Osteocyte (in vitro differentiated cells): Measurements from ENCODE around the gene CNGA3. TPM values are rescaled to one million over a fixed set of nuclear protein-coding genes. Genes with fewer than 3 reads are reported as not detected.

Source experiments
- DNase-seq: peaks from one replicate; pipeline ENCODE4 v3.0.0; 2021; ENCODE audit warnings: mixed read lengths; ENCODE audit not compliant: unreplicated experiment; ENCODE audit errors: extremely low spot score
- H3K27ac Mint-ChIP-seq: one replicate; pipeline ENCODE4 v1.8.0; 2021; ENCODE audit warnings: mild to moderate bottlenecking, mixed read lengths; ENCODE audit not compliant: unreplicated experiment
- H3K27me3 Mint-ChIP-seq: one replicate; pipeline ENCODE4 v1.8.0; 2021; ENCODE audit warnings: mixed read lengths; ENCODE audit not compliant: unreplicated experiment
- H3K36me3 Mint-ChIP-seq: one replicate; pipeline ENCODE4 v1.8.0; 2021; ENCODE audit warnings: mixed read lengths; ENCODE audit not compliant: unreplicated experiment
- H3K4me1 Mint-ChIP-seq: one replicate; pipeline ENCODE4 v1.8.0; 2021; ENCODE audit warnings: mixed read lengths; ENCODE audit not compliant: unreplicated experiment
- H3K4me3 Mint-ChIP-seq: one replicate; pipeline ENCODE4 v1.8.0; 2021; ENCODE audit warnings: mild to moderate bottlenecking, moderate library complexity, mixed read lengths; ENCODE audit not compliant: unreplicated experiment
- H3K9me3 Mint-ChIP-seq: one replicate; pipeline ENCODE4 v1.8.0; 2021; ENCODE audit warnings: mixed read lengths; ENCODE audit not compliant: unreplicated experiment
- CTCF ChIP-seq: fragments of 200-600 bp; sonication (generic); IDR thresholded peaks from 2 replicates; pipeline ENCODE4 v1.5.0; 2021; ENCODE audit warnings: antibody characterized with exemption, mild to moderate bottlenecking, moderate library complexity
- total RNA-seq: library from RNA; stranded (reverse); gene quantifications from 2 replicates; pipeline ENCODE4 v1.2.1, GENCODE V29; 2021

CNGA3 gene
- total RNA-seq, 1 donor from 2014 or later, result not detected

DNA sequence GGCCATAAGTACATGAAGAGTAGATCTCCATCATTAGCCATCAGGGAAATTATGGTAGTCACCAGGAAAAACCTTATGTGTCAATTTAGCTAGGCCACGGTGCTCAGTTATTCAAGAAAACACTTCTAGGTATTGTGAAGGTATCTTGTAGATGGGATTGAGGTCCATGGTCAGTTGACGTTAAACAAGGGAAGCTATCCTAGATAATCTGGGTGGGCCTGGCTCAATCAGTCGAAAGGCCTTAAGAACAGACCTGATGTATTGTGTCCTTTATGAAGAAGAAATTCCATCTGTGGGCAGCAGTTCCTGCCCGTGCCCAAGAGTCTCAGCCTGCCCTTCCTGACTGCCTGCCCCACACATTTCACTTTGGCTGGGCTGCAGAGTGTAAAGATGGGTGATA is 16.7 kb upstream of the CNGA3 start:
- H3K4me3 Mint-ChIP-seq, result no peak overlapping the region
- no peaks in the 10 kb centered on the region for H3K27me3 Mint-ChIP-seq
- DNase-seq, result no peak
- H3K27ac Mint-ChIP-seq, result no peak overlapping the region
- no peak for TF ChIP-seq CTCF
- H3K4me1 Mint-ChIP-seq, result peaks cover 11% of the 10 kb centered on the region
- peaks cover 16% of the 10 kb centered on the region for H3K9me3 Mint-ChIP-seq
- no peaks in the 10 kb centered on the region for H3K36me3 Mint-ChIP-seq

GRCh38 chr2:98332989-98333388 is 13.3 kb upstream of the CNGA3 start:
- peaks cover 16% of the 10 kb centered on the region for H3K4me1 Mint-ChIP-seq
- no peaks in the 10 kb centered on the region for H3K36me3 Mint-ChIP-seq
- DNase-seq, result no peak
- no peak for TF ChIP-seq CTCF
- H3K4me3 Mint-ChIP-seq, result no peak overlapping the region
- H3K27ac Mint-ChIP-seq, result no peak overlapping the region
- H3K9me3 Mint-ChIP-seq, result peaks cover 12% of the 10 kb centered on the region
- H3K27me3 Mint-ChIP-seq, result no peaks in the 10 kb centered on the region

- Mint-ChIP-seq H3K9me3 (peaks cover 13% of the 10 kb centered on the region), H3K4me1 (peaks cover 16% of the 10 kb centered on the region), H3K27me3 (no peaks in the 10 kb centered on the region), H3K27ac (peak overlapping the region; percentile 27), H3K36me3 (no peaks in the 10 kb centered on the region), H3K4me3 (no peak overlapping the region)
- no peak for TF ChIP-seq CTCF
- DNase-seq, result no peak
These were observed 12.3 kb upstream of the CNGA3 start for GRCh38 chr2:98333922-98334321.

DNA sequence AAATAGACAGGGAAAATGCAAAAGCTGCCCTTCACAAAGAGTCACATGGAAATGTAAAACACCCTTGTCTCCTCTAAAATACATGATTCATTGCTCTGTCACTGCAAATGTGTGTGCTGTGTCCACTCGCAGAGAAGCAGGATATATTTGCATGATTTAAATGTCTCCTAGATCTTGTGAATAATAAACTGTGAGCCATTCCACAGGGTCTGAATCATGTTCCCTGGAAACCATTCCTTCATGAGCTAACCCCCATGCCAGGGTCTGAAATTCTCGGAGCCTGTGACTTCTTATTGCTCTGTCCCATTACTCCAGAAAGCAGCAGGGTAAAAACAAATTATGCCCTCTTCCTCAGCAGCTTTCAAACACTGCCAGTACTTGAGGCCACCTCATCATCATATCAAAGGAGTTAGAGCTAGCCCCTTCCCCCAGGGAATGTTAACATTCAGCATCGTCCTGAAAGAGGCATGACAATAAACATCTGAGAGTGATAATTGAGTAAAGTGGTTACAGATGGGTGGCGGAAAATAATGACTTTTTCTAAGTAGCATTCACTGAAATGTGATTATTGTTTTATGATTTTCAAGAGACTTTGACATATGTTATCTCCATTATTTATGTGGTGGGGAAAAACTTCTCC is 11.7 kb upstream of the CNGA3 start:
- H3K4me3 Mint-ChIP-seq, result no peak overlapping the region
- peaks cover 16% of the 10 kb centered on the region for H3K4me1 Mint-ChIP-seq
- TF ChIP-seq CTCF, result no peak
- DNase-seq, result no peak
- no peaks in the 10 kb centered on the region for H3K36me3 Mint-ChIP-seq
- peaks cover 4% of the 10 kb centered on the region for H3K27me3 Mint-ChIP-seq
- H3K27ac Mint-ChIP-seq, result peak overlapping the region; percentile 46
- H3K9me3 Mint-ChIP-seq, result peaks cover 10% of the 10 kb centered on the region

DNA sequence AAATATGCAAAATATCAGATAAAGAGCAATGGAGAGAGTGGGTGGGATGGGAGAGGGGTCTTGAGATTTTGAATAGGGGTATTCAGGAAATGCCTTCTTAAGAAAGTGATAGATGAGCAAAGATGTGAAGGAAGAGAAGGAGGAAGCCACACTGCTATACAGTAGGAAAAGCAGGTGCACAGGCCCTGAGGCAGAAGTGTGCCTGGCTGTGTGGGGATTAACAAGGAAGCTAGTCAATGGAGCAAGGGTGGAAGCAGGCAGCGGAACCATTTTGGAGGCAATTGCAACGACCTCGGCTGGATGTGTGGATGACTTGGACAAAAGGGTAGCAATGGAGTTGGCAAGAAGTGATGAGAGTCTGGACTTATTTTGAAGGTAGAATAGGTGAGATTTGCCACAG is 11.0 kb upstream of the CNGA3 start:
- peaks cover 16% of the 10 kb centered on the region for H3K4me1 Mint-ChIP-seq
- peaks cover 10% of the 10 kb centered on the region for H3K9me3 Mint-ChIP-seq
- no peak overlapping the region for H3K27ac Mint-ChIP-seq
- no peak overlapping the region for H3K4me3 Mint-ChIP-seq
- DNase-seq, result no peak
- no peak for TF ChIP-seq CTCF
- peaks cover 8% of the 10 kb centered on the region for H3K27me3 Mint-ChIP-seq
- no peaks in the 10 kb centered on the region for H3K36me3 Mint-ChIP-seq
